MCF 10A (cell line): ENCODE results near the gene NFIL3. TPM values are rescaled to one million over a fixed set of nuclear protein-coding genes. Genes with fewer than 3 reads are reported as not detected.

Experiments used
- BruUV-seq: library from RNA; stranded (reverse); fragments of 400-500 nt; replicated peaks from 2 replicates; lab custom pipeline; 2021; lab: Mats Ljungman, UMichigan
- CTCF ChIA-PET: fragments of 300-600 bp; sonication (Branson Sonifier 250); formaldehyde crosslinking; extraction: SDS; loops from one replicate; lab custom pipeline; 2021; ENCODE audit warnings: antibody characterized with exemption, inconsistent platforms; lab: Yijun Ruan, JAX
- POLR2A ChIA-PET: fragments of 300-600, 350-650 bp; sonication (Branson Sonifier 250); formaldehyde crosslinking; extraction: SDS; loops from one replicate; lab custom pipeline; 2020; ENCODE audit warnings: antibody characterized with exemption, inconsistent platforms; lab: Yijun Ruan, JAX
- DNase-seq: peaks from one replicate; pipeline ENCODE4 v3.0.0-alpha.2; 2018; ENCODE audit not compliant: unreplicated experiment
- H3K27ac Mint-ChIP-seq: one replicate; pipeline ENCODE4 v1.8.0; 2022; ENCODE audit warnings: mild to moderate bottlenecking, low read depth, mixed read lengths; ENCODE audit not compliant: unreplicated experiment
- H3K27me3 Mint-ChIP-seq: one replicate; pipeline ENCODE4 v1.8.0; 2022; ENCODE audit warnings: mixed read lengths; ENCODE audit not compliant: insufficient read depth, unreplicated experiment
- H3K36me3 Mint-ChIP-seq: one replicate; pipeline ENCODE4 v1.8.0; 2022; ENCODE audit warnings: mild to moderate bottlenecking, moderate library complexity, mixed read lengths; ENCODE audit not compliant: insufficient read depth, unreplicated experiment
- H3K4me1 Mint-ChIP-seq: one replicate; pipeline ENCODE4 v1.8.0; 2022; ENCODE audit warnings: mixed read lengths; ENCODE audit not compliant: insufficient read depth, unreplicated experiment
- H3K4me3 Mint-ChIP-seq: one replicate; pipeline ENCODE4 v1.8.0; 2022; ENCODE audit warnings: mild to moderate bottlenecking, moderate library complexity, mixed read lengths; ENCODE audit not compliant: unreplicated experiment
- H3K9me3 Mint-ChIP-seq: one replicate; pipeline ENCODE4 v1.8.0; 2022; ENCODE audit warnings: mixed read lengths; ENCODE audit not compliant: unreplicated experiment
- intact Hi-C: fragments of 100-400 bp; cut with micrococcal nuclease; formaldehyde crosslinking; loops from 2 replicates; pipeline ENCODE4 v1.14.1; 2022
- total RNA-seq: library from RNA; stranded (reverse); gene quantifications from 2 replicates; pipeline ENCODE4 v1.2.3, GENCODE V29; 2022
- TF ChIP-seq, protein P1 (sequence below): fragments of 200-600 bp; IDR thresholded peaks from one replicate; pipeline ENCODE4 v1.8.0; 2022; ENCODE audit warnings: antibody characterized with exemption, mild to moderate bottlenecking; ENCODE audit not compliant: unreplicated experiment

The NFIL3 gene
- total RNA-seq, 1 experiment from 2014 or later = 76.8 TPM

DNA sequence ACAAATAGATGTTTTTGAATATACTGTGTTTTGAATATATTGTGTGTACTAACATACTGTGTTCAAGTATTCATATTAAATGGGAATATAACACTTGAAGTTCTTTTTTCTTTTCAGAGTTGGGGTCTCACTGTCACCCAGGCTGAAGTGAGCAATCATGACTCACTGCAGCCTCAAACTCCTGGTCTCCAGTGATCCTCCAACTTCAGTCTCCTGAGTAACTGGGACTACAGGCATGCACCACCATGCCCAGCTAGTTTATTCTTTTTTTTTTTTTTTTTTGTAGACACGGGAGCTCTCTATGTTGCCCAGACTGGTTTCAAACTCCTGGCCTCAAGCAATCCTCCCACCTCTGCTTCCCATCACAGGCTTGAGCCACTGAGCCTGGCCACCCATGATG lies 38.7 kb downstream of the NFIL3 start:
- BruUV-seq = no TSS peak
- ChIA-PET CTCF (no interaction called here), POLR2A (interaction anchor here (0.7 kb wide), 1 partner anchor 35 kb away, joined by 3 read pairs; no protein-coding TSS in a partner anchor)
- no peaks in the 10 kb centered on the region for H3K4me1 Mint-ChIP-seq
- no peaks in the 10 kb centered on the region for H3K36me3 Mint-ChIP-seq
- intact Hi-C loops = no loop called here
- DNase-seq = no peak
- H3K27me3 Mint-ChIP-seq = no peaks in the 10 kb centered on the region
- no peaks in the 10 kb centered on the region for H3K9me3 Mint-ChIP-seq
- no peak overlapping the region for H3K4me3 Mint-ChIP-seq
- no peak overlapping the region for H3K27ac Mint-ChIP-seq
- TF ChIP-seq, protein P1, sequence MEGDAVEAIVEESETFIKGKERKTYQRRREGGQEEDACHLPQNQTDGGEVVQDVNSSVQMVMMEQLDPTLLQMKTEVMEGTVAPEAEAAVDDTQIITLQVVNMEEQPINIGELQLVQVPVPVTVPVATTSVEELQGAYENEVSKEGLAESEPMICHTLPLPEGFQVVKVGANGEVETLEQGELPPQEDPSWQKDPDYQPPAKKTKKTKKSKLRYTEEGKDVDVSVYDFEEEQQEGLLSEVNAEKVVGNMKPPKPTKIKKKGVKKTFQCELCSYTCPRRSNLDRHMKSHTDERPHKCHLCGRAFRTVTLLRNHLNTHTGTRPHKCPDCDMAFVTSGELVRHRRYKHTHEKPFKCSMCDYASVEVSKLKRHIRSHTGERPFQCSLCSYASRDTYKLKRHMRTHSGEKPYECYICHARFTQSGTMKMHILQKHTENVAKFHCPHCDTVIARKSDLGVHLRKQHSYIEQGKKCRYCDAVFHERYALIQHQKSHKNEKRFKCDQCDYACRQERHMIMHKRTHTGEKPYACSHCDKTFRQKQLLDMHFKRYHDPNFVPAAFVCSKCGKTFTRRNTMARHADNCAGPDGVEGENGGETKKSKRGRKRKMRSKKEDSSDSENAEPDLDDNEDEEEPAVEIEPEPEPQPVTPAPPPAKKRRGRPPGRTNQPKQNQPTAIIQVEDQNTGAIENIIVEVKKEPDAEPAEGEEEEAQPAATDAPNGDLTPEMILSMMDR = no peak

DNA sequence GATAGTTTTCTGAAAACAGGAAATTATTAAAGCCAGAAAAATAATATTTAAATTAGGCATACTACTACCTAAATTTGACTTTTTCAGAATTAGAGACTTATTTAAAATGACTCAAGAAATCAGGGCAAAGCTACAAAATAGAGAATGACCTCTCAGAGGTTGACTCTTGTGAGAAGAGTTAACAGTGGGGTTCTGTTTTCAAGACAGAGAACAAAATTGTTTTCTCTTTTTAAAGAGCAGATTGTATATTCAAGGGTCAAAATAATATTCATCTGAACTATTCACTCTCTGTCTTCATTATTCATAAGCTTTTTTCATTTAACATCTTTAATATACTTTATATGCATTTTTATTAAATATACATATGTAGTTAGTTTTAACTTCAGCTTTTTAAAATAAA lies 40.1 kb downstream of the NFIL3 start:
- ChIA-PET POLR2A (interaction anchor here (0.9 to 1.3 kb wide), 3 partner anchors 12 to 462 kb away, joined by 3 to 5 read pairs (median 5); no protein-coding TSS in a partner anchor), CTCF (interaction anchor here (0.6 to 1.1 kb wide), 2 partner anchors 9 to 14 kb away, joined by 3 read pairs; no protein-coding TSS in a partner anchor)
- Mint-ChIP-seq H3K36me3 (no peaks in the 10 kb centered on the region), H3K4me1 (no peaks in the 10 kb centered on the region), H3K27ac (no peak overlapping the region), H3K9me3 (no peaks in the 10 kb centered on the region), H3K4me3 (no peak overlapping the region), H3K27me3 (no peaks in the 10 kb centered on the region)
- no TSS peak for BruUV-seq
- intact Hi-C loops = no loop called here
- TF ChIP-seq, protein P1 = no peak
- no peak for DNase-seq

DNA sequence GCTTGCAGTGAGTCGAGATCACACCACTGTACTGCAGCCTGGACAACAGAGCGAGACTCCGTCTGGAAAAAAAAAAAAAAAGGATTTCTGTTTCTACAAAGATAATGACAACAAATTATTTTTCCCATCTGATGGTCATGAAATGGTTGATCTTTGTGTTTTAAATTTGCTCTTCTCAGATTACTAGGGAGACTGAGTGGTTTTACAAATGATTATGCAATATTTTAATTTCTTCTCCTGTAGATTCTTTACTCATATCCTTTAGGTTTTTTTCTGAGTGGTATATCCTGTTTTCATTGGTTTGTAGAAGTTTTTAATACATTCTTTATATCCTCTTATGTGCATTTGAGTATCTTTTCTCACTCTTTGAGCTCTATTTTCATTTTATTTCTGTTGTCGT lies 41.3 kb downstream of the NFIL3 start:
- intact Hi-C loops = no loop called here
- no peaks in the 10 kb centered on the region for H3K27me3 Mint-ChIP-seq
- CTCF ChIA-PET = interaction anchor here (1.3 kb wide), 1 partner anchor 10 kb away, joined by 3 read pairs; no protein-coding TSS in a partner anchor
- TF ChIP-seq, protein P1 = no peak
- BruUV-seq = no TSS peak
- no peaks in the 10 kb centered on the region for H3K36me3 Mint-ChIP-seq
- H3K4me3 Mint-ChIP-seq = no peak overlapping the region
- peak overlapping the region; percentile 39 for H3K27ac Mint-ChIP-seq
- H3K9me3 Mint-ChIP-seq = no peaks in the 10 kb centered on the region
- POLR2A ChIA-PET = interaction anchor here (0.6 to 1.3 kb wide), 3 partner anchors 47 to 461 kb away, joined by 3 to 5 read pairs (median 3); no protein-coding TSS in a partner anchor
- no peak for DNase-seq
- no peaks in the 10 kb centered on the region for H3K4me1 Mint-ChIP-seq

DNA sequence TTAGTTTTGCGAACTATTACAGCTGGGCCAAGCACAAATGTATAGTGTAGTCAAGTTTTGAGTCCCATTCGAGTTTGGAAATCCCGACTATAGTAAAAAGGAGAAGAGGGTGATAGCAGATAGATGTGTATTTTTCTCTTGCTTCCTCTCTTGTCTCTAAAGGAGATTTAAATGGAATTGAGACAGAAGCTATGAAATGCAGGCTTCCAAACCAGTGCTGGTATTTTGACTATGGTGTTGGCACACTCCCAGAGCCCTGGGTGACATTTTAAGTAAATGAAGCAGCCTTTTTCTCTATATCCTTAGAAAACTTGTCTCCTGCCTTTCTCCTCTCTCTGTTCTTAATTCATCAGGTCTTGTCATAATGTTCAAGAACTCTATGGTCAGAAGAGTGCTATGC lies 44.2 kb downstream of the NFIL3 start:
- H3K36me3 Mint-ChIP-seq = no peaks in the 10 kb centered on the region
- ChIA-PET CTCF (no interaction called here), POLR2A (no interaction called here)

More for the DNA sequence above, 44.2 kb downstream of the NFIL3 start:
- no peaks in the 10 kb centered on the region for H3K27me3 Mint-ChIP-seq
- H3K4me1 Mint-ChIP-seq = no peaks in the 10 kb centered on the region
- TF ChIP-seq, protein P1 = no peak
- DNase-seq = no peak
- H3K27ac Mint-ChIP-seq = no peak overlapping the region
- no peak overlapping the region for H3K4me3 Mint-ChIP-seq
- BruUV-seq = no TSS peak
- intact Hi-C loops = no loop called here
- H3K9me3 Mint-ChIP-seq = no peaks in the 10 kb centered on the region
